SK-MEL-5 (cell line): Measurements from ENCODE around the gene CYB5R3. TPM values are rescaled to one million over a fixed set of nuclear protein-coding genes. Genes with fewer than 3 reads are reported as not detected.

Experiments used
- small RNA-seq, 2 experiments: library from RNA; depleted of rRNA; stranded (forward); fragments of <200 nt; gene quantifications; one replicate each; pipeline ENCODE3, GENCODE V24; 2014
- total RNA-seq: library from RNA; depleted of rRNA; stranded (reverse); fragments of >200 nt; shearing (Covaris generic); gene quantifications from 2 replicates; pipeline ENCODE4 v1.2.3, GENCODE V29; 2014; rRNA removed

Gene CYB5R3
- total RNA-seq, 1 experiment from 2014 or later: 77.0 TPM

Small RNAs within 50 kb of the gene (small RNA-seq; reads per million reads assigned to genes)
- gene RNU6-513P: 0 reads per million in 2 experiments

Other genes starting within 250 kb of the CYB5R3 start
- gene NFAM1, start 217.0 kb downstream of the CYB5R3 start, total RNA-seq: not detected in 2 replicates
- gene RRP7A, start 129.6 kb downstream of the CYB5R3 start, total RNA-seq: 73.7 and 85.2 TPM in 2 replicates
- 0.66 and 1.6 TPM in 2 replicates for gene SERHL2, start 95.4 kb downstream of the CYB5R3 start, total RNA-seq
- 31.2 and 37.8 TPM in 2 replicates for gene POLDIP3, start 34.5 kb downstream of the CYB5R3 start, total RNA-seq
- 0.56 TPM in 1 of 2 replicates, not detected in the other for gene ATP5MGL, start 8.8 kb downstream of the CYB5R3 start, total RNA-seq
- gene A4GALT, start 71.5 kb upstream of the CYB5R3 start, total RNA-seq: 0.16 TPM in 1 of 2 replicates, not detected in the other
- 40.1 and 45.1 TPM in 2 replicates for gene ARFGAP3, start 207.9 kb upstream of the CYB5R3 start, total RNA-seq